Body of pancreas (tissue), 4 donors: ENCODE results near the gene ENTREP3.

ENCODE experiments used
- CTCF ChIP-seq, 7 experiments: fragments of 450-650 bp in 4 of 7; fragments of 200-600 bp in 3 of 7; sonication (generic) in 3 of 7; IDR thresholded peaks; one replicate each; pipeline ENCODE4 v1.5.1; 2016 to 2019; ENCODE audit warnings: antibody characterized with exemption in 7 of 7
- POLR2A ChIP-seq, 3 donors: fragments of 450-650 bp; IDR thresholded peaks; one replicate each; pipeline ENCODE4 v1.6.1; 2016; ENCODE audit warnings: antibody characterized with exemption in 3 of 3, mild to moderate bottlenecking in 2 of 3

- TF ChIP-seq CTCF (IDR thresholded peaks at IDR 0.05) (no peak), POLR2A (IDR thresholded peaks at IDR 0.05) (no peak)
These were observed 45.5 kb upstream of the ENTREP3 start for GRCh38 chr1:155300553-155301329.
